SIG-M5 treated with dmso at 0.1 percent for 504 hours (cell line): ENCODE measurements around the gene HDAC4.
A peak's percentile ranks its signal among the peaks of the same experiment; 100 is the strongest.

Experiments
- DNase-seq: peaks from one replicate; lab custom pipeline; 2025; ENCODE audit not compliant: unreplicated experiment; lab: John Stamatoyannopoulos, UW

The HDAC4 gene

DNA sequence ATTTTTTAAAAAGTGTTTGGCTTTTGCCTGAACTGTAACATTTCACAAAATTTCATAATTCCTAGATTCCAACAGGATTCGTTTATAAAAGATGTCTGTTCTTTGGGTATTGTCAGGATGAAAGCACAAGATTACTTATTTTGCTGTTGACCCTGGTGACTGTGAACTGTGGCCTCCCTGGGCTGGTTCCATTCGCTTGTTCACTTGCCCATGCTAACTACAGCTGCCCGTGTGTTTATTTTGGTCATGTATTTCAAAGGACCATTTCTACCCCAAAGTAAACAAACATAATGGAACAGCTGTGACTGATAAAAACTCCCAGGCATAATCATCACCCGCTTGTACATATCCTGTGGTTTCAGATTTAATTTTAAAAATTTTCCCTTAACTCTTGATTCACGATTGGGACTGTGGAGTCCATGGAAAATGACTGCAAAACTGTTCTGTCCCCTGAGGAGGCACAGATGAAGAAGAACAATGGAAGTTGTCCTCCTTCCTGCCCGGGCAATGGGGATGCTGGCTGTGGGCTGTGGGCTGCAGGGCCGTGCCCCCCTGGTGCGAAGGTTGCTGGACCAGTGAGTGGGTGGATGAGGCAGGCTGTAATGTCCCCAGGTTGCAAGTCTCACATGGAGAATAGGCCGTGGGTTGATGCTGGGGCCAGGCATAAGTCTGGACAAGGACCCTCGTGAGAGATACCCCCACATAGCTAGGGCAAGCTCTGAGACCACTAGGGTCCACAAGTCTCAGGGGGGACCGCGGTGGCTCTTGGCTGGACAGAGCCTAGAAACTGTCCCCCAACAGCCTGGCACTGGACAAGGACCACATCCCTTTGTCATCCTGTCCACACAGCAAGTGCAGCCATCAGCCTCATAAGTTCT is 28.9 kb upstream of the HDAC4 start:
- no peak for DNase-seq

DNA sequence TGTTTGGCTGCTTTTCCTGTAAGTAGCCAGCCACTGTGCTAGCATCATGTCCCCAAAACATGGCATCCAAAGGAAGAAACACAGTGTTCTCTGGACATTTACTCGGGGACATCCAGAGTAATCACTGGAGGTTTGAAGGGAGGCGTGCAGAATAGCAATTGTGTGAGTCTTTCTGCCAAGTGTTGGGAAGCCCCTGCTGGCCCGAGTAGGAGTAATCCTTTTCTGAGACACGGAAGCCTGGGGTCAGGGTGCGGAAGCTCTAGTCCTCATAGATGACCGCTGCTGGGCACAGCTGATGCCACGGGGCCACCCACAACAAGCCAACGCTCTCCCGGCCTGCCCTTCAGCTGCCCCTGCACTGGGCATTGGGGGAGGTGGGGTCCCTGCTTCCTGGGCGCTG is 24.8 kb upstream of the HDAC4 start:
- DNase-seq = no peak

DNA sequence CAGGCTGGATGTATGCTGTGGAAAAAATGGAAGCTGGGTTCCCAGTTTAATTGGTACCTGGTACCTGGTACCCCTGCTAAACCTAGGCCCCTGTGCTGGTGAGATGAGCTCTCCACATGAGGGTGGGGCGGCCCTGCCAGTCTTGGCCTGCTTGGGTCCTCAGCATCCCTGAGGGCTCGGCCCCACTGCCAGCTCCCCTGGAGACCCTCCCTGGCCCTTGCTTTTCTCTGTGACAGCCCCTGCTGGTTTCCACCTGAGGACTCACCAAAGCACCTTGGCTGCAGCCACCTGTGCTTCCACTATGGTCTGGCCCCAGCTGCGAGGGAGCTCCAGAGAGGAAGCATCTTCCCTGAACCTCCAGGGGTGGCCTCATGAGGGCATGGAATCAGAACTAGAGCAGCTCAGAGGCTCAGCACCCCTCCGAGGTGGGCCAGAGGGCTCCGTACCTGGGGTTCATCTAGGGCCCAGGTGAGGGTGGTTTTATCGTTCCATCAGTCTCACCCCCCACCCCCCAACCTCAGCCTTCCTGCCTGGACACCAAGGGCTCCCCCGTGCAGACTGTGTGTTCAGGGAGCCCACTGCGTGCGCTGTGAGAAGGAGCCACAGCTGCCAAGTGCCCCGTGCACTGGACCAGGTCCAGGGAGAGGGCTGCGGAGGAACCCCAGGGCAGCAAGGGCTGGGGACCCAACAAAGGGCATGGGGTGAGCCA is 23.7 kb upstream of the HDAC4 start:
- DNase-seq = no peak

DNA sequence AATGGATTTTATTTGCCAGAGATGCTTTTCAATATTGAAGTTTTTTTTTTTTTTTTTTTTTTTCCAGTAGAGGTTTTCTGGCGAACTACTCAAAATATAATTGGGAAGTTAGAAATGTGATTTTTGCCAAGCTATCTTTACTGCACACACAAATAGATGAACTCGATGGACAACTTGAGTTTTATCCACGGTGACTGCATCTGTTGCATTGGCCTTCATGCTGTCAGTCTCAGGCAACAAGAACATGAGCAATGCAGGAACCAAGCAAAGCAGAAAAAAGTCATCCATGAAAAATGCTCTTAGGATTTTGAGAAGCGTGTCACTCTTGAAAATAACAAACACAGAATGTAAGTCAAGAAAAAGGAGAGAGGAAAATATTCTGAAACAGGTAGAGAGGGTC is 22.7 kb upstream of the HDAC4 start:
- DNase-seq = no peak

DNA sequence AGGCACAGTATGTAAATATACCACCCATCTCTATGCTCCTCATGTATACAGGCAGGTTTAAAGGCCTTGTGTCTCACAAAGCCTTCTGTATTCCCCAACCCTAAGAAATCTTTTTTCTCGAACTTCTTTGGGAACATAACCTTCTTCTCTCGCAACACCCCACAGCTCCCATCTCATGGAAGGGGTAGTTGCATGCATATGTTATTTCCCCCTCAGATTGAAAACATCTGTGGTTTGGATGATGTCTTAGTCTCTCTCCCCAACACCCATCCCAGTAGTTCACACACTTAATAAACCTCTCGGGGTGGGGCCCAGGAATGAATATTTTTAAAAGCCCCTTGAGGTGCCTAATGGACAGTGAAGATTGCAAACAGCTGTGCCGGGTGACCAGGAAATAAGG is 21.0 kb upstream of the HDAC4 start:
- no peak for DNase-seq

DNA sequence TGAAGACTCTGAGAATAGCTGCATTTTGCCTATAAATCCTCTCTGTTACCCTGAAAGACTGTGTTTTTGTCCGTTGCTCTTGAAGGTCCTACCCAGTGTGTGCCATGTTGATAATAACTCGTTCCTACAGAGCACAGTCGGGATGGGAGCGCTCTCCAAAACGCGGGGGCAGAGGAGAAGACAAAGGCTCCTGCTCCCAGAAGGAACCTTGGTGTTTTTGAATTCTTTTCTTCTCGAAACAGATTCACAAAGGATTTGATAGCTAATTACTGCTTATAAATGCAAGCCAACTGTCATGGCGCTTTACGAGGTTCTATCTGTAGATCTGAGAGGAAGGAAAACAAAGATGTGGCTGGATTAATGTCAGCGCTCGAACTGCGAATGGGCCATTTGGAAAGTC is 19.3 kb upstream of the HDAC4 start:
- DNase-seq = no peak

DNA sequence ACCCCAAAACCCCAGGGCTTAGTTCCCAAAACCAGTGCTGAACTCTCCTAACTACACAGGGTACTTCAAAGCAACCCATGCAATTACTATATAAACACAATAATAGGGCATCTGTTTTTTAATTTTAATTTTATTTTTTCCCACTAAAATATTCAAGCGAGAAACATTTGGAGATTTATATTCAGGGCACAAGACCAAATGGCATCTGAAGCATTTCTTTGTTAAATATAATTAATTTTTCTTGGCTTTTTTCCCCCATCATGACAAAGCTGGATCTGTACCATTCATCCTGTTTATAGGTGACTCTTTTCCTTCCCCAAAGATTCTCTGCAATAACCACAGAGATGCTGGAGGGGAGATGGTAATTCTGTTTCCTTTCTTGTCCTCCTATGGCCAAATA is 18.1 kb upstream of the HDAC4 start:
- DNase-seq = no peak

DNA sequence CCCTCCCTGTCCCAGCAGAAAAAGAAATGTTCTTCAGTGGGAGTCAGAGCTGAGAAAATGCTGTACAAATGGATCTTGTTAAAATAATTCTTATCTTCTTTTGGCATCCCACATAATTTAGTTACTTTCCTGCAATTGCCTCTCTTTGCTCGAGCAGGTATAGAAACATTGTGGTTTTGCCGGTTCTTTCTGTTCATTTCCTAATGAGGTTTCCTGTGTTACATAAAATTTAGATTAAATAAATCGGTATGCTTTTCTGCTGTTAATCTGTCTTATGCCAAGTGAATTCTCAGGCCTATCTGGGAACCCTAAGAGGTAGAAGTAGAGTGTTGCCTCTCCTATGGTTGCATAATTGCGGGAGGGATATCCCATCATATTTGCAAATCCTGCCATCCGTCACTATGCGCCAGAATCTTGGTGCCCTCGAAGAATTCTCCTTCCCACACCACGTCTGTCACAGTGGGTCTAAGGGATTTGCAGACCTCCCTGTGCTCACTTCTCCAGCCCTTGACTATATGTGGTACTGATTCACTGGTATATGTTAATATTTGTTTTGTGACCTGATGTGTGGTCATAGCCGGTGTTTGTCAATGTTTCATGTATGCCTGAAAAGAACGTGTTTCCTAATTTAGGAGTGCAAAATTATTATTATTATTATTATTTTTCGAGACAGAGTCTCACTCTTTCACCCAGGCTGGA is 12.2 kb upstream of the HDAC4 start:
- no peak for DNase-seq

DNA sequence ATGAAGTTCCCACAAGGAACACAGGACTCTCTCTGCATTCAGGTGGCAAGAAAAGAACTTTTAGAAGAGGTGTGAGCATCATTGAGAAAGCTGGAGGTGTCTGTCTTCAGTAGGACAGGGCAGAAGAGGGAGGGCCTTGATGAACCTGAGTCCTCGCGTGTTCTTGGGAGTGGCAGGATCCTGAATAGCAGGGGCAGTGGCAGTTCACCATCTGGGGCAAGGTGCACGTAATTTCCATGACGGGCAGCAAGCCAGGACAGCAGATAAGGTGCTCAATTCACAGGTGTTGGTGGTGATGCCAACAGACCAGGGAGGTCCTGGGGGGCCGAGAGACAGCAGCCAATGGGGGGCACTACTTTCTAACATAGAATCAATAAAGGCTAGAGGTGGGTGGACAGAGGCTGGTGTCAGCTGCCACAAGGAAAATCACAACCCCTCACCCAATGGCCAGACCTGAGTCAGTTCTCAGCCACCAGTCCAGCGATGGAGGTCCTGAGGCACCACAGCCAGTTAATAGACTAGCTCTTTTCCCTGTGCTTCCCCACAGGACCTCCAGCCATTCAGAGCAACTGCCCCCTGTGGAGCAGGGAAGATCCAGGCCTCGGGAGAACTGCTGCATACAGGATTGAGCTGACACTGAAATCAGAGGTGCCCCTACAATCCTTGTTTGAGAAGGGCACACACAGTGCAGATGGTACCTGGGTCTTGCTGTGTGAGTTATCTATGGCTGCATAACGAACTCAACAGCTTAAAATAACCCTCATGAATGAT is 10.9 kb upstream of the HDAC4 start:
- DNase-seq = no peak

DNA sequence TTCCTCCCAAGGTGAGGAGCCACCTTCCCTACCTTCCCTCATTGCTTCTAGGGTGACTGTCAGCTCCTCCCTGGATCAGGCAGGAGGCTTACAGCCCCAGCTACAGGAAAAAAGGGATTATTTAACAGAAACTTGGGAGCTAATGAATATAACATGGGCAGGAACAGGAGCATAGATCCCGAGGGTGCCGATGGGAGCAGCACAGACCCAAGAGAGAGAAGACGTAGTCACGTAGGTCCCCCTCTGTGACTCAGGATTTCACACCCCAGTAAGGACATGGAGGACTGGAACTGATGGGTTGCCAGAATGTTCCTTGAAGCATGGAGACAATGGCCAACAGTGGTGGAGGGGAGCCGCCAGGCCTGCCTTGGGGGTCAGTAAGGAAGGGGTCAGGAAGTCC is 10.3 kb upstream of the HDAC4 start:
- no peak for DNase-seq

DNA sequence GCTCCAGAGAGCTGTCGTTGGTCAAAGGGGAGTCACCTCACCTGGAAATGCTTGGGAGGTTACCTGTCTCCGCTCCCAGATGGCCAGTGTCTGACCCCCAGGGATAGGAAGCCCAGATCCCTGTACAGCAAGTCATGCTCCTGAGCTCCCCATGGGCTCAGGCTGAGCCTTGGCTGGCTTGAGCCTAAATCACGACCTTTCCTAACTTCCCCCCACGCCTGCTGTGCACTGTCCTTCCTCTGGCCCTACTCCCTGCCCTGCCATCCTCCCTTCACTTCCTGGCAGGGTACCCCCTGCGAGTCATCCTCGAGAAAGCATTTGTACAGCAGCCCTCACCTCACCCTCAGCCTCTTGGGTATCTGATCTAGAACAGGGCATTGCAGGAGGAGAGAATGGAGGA is 9.2 kb upstream of the HDAC4 start:
- DNase-seq = no peak

DNA sequence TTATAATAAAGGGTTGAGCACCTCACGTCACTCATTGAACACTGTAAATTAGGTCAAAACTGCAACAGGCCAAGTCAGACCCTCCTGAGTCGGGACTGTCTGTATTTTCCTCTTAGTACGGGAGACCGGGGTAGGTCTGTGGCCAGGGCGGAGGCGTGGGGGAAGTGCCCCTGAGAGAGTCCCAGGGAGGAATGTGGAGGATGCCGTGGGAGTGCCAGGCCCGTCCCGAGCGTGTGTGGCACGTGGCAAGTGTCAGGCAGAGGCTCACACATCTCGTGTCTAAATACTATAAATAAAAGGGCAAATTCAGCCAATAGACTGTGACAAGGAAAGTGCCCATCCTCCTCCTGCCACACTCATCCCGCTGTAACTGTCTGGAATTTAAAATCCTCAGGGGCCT is 6.3 kb upstream of the HDAC4 start:
- no peak for DNase-seq

DNA sequence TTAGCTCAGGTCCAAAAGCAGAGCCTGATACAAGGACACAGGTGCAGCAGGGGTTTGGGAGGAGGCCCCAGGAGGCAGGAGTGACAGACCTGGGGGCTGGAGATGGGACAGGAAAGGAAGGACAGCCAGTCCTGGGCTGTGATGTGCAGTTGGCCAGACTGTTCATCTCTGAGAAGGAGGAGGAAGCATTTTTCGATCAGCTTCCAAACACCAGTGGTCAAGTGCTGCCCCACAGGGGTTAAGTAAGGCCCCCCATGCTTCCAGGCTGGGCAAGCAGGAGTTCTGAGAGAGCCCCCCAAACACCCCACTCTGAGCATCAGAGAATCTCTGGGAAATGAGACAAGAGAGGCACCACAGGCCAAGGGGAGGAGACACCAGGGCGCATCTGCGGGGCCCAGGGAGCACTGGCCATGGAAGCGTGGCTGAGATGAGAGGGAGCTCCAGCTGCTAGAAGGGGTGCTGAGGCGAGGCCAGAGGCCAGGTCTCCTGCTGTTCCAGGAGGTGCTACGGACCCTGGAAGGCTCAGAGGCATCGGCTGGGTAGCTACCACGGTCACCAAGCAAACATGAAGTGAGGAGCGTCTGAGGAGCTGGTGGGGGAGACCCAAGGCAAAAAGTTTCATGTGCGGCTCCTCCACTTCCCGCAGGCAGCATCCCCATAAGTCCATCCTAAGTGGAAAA is 5.6 kb upstream of the HDAC4 start:
- no peak for DNase-seq

DNA sequence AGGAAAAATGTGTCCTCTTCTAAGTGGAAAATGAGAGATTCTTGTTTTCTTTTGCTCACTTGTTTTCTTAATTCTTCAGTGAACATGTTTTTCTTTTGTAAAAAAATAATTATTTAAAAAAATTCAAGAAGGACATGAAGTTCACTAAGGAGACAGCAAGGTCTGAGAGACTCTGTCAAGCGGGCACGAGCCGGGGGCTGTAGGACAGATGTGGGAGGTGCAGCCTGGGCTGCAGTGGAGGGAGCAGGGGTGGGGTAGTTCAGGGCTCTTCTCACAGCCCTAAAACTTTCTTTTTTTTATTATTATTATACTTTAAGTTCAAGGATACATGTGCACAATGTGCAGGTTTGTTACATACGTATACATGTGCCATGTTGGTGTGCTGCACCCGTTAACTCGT is 4.3 kb upstream of the HDAC4 start:
- no peak for DNase-seq

DNA sequence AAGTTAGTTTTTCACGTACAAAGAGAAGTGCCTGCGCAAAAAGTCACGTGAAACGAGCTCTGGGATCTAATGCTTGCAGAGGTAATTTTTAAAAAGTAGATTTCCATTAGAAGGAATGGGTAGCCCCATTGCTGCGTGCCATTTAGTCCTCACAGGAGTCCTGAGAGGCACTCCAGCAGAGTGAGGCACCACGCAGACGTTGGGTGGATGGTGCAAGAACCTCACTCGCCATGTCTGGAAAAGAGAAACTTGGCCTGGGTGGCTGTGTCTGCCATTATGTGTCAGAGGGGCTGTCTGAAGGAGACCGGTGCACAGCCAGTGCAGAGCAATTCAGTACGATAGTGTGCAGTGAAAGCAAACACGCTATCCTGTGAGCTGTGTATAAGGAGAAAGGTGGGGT is 1.8 kb upstream of the HDAC4 start:
- DNase-seq = no peak

DNA sequence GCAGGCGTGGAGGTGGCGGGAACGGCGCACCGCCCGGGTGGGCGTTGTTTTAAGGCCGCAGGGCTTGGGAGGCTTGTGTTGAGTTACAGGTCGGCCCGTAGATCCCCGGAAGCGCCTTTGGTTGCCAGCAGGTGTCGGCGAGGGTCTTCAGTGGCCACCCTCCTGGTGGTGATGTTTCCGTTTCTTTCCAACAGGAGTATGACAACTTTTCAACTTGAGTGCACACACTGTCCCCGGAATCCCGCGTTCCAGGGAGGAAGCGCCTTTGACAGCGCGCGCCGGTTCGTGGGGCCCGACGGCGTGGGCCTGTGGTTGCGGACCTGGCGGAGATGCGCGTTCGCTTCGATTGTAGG is 1.0 kb upstream of the HDAC4 start:
- DNase-seq = peak; percentile 80

DNA sequence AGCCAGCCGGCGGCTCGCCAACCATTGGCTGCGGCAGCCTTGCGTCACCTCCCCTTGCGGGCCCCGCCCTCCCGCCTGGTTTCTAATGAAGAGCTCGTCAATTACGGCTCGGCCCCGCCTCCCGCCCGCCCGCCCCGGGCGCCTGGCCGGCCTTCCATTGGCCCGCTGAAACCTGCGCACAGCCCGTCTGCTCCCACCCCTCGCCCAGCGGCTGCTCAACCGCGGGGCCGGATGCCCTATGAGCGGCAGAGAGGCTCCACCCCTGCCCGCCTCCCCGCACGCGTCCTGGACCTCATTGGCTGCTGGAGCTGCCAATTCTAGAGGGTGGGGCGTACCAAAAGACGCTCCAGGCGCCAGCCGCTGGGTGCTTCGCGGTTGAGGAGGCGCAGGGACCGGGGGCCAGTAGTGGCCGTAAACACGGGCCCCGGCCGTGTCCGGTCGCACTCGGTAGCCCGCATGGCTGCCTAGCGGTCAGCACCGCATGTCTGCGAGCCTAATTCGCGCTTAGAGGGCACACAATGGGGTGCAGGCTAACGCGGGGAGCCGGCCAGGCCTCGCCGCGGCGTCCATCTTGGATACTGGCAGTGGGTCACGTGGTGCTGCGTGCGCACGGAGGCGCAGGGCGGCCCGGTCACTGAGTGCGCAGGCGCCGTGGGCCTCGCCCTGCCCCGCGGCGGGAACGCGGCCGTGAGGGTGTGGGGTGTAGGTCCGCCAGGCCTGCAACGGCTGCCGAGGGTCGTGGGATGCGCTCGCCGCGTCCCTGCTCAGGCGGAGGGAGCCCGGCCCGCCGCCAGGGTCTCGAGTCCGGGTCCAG is 454 bp upstream of the HDAC4 start:
- DNase-seq = peak; percentile 98

DNA sequence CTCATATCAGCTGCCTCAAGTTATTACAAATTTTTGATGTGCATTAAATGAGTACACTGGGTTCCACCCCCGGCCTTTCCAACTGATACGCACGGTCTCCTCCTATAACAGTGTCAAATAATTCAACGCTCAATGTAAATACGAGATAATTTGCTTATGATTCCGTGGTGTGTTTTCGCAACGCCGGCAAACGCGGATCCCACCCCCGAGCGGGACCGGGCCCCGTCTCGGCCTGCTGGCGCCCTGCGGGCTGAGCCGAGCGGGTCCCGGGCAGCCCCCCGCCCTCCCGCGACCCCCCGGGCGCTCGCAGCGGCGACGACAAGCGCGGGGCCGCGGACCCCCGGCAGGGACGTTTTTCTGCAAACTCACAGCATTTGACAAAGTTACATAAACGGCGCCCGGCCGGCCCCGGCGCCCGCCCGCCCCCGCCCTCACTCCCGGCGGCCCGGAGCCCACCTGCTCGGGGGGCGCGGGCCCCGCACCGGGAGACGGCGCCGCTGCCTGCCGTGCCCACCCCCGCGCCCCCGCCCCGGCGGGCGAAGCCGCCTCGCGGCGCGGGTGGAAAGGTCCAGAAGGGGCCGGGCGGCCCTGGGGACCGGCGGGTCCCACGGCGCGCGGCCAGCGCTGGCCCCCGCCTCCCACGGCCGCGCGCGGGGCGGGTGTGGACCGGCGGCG is 762 bp downstream of the HDAC4 start:
- peak; percentile 31 for DNase-seq

DNA sequence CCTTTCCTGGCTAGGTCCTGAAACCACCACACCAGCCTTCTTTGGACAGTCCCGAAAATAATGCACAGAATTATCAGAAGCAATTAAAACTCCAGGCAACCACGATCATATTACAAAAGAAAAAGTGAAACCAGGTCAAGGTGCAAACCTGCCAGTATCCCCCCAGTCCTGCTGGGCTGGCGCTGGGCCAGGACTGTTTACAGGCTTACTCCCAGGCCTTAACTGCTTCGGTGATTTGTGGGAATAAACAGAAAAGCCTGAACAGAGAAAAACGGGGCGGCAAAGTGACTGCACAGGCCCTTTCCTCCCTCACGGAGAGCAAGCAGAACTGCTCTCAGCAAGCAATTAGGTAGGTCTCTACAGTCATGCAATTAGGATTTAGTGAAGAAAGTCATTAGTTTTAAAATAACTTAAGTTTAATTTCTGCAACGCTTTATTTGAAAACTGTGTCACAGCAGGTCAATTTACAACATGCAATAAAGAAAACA is 1.3 kb downstream of the HDAC4 start:
- peak; percentile 32 for DNase-seq
